Activated naive CD8-positive, alpha-beta T cell treated with anti-CD3 and anti-CD28 coated beads for 36 hours (primary cell): ENCODE measurements around the gene DPP6. TPM values are rescaled to one million over a fixed set of nuclear protein-coding genes. Genes with fewer than 3 reads are reported as not detected.

Experiments
- DNase-seq: peaks from one replicate; pipeline ENCODE4 v3.0.0; 2021
- H3K27ac Mint-ChIP-seq: one replicate; pipeline ENCODE4 v1.8.0; 2022; ENCODE audit warnings: mild to moderate bottlenecking, moderate library complexity, mixed read lengths
- H3K27me3 Mint-ChIP-seq: one replicate; pipeline ENCODE4 v1.8.0; 2022; ENCODE audit warnings: mild to moderate bottlenecking, mixed read lengths
- H3K36me3 Mint-ChIP-seq: one replicate; pipeline ENCODE4 v1.8.0; 2021; ENCODE audit warnings: mild to moderate bottlenecking, mixed read lengths
- H3K4me1 Mint-ChIP-seq: one replicate; pipeline ENCODE4 v1.8.0; 2021; ENCODE audit warnings: mixed read lengths
- H3K4me3 Mint-ChIP-seq: one replicate; pipeline ENCODE4 v1.8.0; 2022; ENCODE audit warnings: mild to moderate bottlenecking, moderate library complexity, mixed read lengths
- H3K9me3 Mint-ChIP-seq: one replicate; pipeline ENCODE4 v1.8.0; 2022; ENCODE audit warnings: mixed read lengths
- total RNA-seq, 2 experiments: library from RNA; stranded (reverse); gene quantifications; one replicate each; pipeline ENCODE4 v1.2.3, GENCODE V29; 2021

DPP6 gene
- total RNA-seq, 2 experiments from 2014 or later: not detected

DNA sequence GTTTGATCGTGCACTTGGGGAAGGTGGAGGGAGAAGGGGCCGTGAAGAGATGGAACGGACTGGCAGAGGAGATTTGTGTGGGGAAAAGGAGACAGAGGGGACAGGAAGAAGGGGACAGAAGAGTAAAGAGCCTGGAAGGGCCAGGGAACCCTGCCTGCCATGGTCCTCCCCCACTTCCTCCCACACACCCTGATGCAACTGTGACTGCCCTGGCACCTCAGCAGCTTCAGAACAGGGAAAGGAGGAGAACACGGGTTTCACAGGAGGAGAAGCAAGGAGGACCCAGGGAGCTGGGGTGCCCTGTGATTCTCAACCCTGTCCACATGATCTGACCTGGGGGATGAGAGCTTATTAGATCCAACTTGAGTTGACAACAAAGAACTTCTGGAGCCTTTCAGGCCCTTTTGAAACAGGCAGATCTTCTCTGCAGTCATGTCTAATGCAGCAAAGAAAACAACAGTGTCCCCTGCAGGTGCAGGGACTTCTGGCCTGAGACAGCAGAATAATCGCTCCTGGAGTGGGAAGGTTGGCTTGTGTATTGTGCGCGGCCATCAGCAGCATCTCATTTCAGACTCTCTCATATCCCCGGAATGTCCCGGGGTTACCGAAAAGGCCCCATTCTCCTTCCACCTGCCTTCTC lies 529.2 kb downstream of the DPP6 start:
- H3K4me1 Mint-ChIP-seq: no peaks in the 10 kb centered on the region
- no peaks in the 10 kb centered on the region for H3K36me3 Mint-ChIP-seq
- H3K27me3 Mint-ChIP-seq: peaks cover 3% of the 10 kb centered on the region
- DNase-seq: no peak
- H3K9me3 Mint-ChIP-seq: no peaks in the 10 kb centered on the region
- H3K27ac Mint-ChIP-seq: no peak overlapping the region
- no peak overlapping the region for H3K4me3 Mint-ChIP-seq

DNA sequence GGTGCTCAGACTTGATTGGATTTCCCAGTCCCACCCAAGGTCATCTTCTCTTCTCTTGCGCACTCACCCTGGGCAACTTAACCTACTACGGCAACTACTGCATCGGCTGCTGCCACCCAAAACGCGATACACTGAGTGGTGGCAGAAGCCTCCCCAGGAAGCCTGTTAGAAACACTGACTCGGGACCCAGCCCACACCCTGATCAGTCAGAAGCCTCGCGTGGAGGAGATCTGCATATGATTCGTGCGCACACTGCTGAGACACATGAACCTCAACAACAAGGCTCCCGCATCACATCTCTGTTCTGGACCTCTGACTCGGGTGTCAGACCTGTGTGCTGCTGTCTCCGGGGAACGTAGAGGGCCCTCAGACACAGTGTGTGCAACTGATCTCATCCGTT lies 531.3 kb downstream of the DPP6 start:
- H3K27me3 Mint-ChIP-seq: peaks cover 3% of the 10 kb centered on the region
- no peaks in the 10 kb centered on the region for H3K9me3 Mint-ChIP-seq
- H3K36me3 Mint-ChIP-seq: no peaks in the 10 kb centered on the region
- no peaks in the 10 kb centered on the region for H3K4me1 Mint-ChIP-seq
- H3K27ac Mint-ChIP-seq: no peak overlapping the region
- no peak for DNase-seq
- H3K4me3 Mint-ChIP-seq: no peak overlapping the region

DNA sequence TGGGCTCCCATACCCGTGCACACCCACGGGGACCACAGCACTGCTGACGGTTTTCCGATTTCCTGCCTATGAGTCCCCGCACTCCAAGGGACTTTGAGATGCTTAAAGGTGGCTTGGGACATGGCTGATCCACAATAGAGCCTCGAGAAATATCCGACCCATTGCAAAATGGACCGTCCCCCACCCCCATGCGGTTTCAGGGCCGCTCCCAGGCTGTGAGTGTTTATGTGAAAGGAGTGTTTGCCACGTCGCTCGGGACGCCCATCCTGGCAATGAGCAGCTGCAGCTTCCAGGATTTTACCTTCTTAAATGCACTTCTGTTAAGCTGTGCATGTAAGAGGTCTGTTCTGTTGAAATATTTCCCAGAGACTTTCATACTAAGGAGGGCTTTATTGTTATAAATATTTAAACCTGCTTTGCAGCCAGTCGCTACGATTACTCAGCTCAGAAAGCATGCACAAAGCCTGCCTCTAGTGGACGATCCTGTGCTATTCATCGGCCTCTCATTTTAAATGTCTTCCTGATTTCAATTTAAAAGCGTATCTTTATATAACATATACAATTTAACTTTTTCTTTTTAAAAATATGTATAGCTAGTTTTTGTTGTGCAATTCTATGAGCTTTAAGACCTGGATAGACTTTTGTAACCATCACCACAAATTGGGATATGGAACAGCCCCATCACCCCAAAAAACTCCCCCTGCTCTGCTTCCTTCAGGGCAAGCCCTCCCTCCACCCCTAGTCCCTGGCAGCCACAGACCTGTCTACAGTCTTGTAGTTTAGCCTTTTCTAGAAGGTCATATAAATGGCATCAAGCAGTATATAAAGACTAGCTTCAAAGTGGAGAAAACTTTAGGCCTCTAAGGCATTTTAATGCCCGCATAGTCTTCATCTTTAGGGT lies 532.4 kb downstream of the DPP6 start:
- Mint-ChIP-seq H3K9me3 (no peaks in the 10 kb centered on the region), H3K27ac (no peak overlapping the region), H3K36me3 (no peaks in the 10 kb centered on the region), H3K27me3 (peaks cover 3% of the 10 kb centered on the region), H3K4me1 (no peaks in the 10 kb centered on the region), H3K4me3 (no peak overlapping the region)
- DNase-seq: no peak

DNA sequence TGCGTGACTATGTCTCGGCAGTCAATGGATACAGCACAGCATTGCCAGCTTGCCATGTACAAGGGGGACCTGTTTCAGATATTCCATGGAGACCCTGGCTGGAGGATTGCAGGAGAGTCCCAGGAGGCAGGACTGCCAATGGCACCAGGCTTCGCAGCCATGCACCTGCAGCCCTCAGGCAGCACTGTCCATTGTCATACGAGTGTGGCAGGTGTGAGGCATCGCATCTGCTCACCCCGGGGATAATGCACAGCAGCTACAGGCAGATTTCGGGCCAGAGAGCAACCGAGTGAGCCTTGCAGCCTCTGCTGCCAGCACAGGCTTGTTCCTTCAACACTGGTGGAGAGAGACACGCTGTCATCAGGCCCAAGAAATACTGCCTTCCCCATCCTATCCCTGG lies 535.6 kb downstream of the DPP6 start:
- H3K27me3 Mint-ChIP-seq: peaks cover 4% of the 10 kb centered on the region
- no peak for DNase-seq
- H3K36me3 Mint-ChIP-seq: no peaks in the 10 kb centered on the region
- no peaks in the 10 kb centered on the region for H3K9me3 Mint-ChIP-seq
- no peak overlapping the region for H3K4me3 Mint-ChIP-seq
- no peaks in the 10 kb centered on the region for H3K4me1 Mint-ChIP-seq
- no peak overlapping the region for H3K27ac Mint-ChIP-seq

DNA sequence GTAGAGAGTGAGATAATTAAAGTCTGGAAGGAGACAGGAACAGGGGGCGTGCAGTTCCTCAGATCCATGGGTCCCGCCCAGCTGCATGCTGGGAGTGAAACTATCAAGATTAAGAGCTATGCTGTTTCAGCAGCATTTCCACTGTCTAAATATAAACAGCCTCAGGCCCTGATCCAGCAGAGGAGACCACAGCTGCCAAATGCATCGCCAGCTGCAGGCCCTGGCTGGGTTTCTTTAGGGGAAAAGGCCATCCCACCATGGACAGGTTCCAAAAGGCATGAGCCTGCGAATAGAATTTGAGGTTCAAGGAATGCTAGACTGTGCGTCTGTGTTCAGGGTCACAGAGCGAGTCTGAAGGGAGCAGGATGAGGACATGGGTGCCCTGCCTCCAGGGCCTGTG lies 539.3 kb downstream of the DPP6 start:
- H3K9me3 Mint-ChIP-seq: no peaks in the 10 kb centered on the region
- H3K4me3 Mint-ChIP-seq: no peak overlapping the region
- no peak for DNase-seq
- H3K36me3 Mint-ChIP-seq: no peaks in the 10 kb centered on the region
- no peak overlapping the region for H3K27ac Mint-ChIP-seq
- H3K4me1 Mint-ChIP-seq: no peaks in the 10 kb centered on the region
- peaks cover 4% of the 10 kb centered on the region for H3K27me3 Mint-ChIP-seq

DNA sequence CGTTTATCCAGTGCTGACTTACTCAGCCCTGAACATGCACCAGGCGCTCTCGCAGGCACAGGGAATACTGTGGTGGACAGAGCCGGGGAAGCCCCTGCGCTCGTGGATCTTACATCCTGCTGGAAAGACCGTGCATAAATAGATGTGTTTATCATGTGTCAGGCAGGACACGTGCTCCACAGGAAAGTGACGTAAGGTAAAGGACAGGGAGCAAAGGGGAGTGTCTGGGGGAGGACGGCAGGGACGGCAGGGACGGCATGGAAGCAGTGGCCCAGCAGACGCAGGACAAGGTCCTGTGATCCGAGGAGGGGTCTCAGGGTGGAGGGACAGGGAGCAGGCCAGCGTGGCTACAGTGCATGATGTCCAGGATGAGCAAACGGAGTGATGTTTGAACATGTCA lies 540.2 kb downstream of the DPP6 start:
- H3K4me3 Mint-ChIP-seq: no peak overlapping the region

DNA sequence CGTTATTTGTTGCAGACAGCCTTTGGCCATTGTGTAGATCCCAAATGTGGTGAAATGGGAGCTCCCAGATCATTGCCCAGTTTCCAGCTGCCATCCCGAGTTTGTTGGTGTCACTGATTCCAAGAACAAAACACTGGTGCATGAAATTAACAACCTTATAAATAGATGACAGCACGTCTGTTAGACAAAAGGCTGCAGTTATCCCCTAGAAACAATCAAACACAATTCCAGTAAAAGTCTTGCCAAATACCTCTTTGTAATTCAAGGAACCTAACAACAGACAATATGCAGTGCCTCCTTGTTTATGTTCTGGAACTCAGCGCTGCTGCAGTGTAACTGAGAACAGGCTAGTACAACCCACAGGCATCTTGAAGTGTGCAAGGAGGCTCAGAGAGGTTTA lies 546.2 kb downstream of the DPP6 start:
- no peak overlapping the region for H3K4me3 Mint-ChIP-seq
- no peak overlapping the region for H3K27ac Mint-ChIP-seq
- no peaks in the 10 kb centered on the region for H3K4me1 Mint-ChIP-seq
- H3K36me3 Mint-ChIP-seq: no peaks in the 10 kb centered on the region
- DNase-seq: no peak
- H3K27me3 Mint-ChIP-seq: no peaks in the 10 kb centered on the region
- no peaks in the 10 kb centered on the region for H3K9me3 Mint-ChIP-seq

More for the DNA sequence above, 540.2 kb downstream of the DPP6 start:
- H3K36me3 Mint-ChIP-seq: no peaks in the 10 kb centered on the region
- H3K9me3 Mint-ChIP-seq: no peaks in the 10 kb centered on the region
- no peak overlapping the region for H3K27ac Mint-ChIP-seq
- no peaks in the 10 kb centered on the region for H3K4me1 Mint-ChIP-seq
- peaks cover 4% of the 10 kb centered on the region for H3K27me3 Mint-ChIP-seq
- no peak for DNase-seq

DNA sequence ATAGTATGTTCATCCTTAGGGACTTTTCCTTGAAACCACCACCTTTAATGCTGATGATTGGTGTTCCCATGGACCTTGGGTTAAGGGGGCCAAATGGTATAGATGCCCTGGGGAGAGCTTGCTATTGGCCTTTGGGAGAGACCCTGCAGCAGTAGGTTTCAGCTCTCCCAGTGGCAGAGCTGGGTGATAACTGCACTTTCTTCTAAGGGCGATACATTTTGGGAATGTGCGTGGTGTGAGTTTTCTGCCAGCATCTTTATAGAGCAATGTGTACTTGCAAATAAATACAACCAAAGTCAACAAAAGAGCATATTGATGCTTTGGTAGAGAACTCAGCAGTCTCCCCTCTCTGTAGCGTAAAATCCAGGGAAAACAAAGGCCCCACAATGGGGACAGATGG lies 546.7 kb downstream of the DPP6 start:
- no peaks in the 10 kb centered on the region for H3K27me3 Mint-ChIP-seq
- H3K27ac Mint-ChIP-seq: no peak overlapping the region
- no peaks in the 10 kb centered on the region for H3K36me3 Mint-ChIP-seq
- H3K4me1 Mint-ChIP-seq: no peaks in the 10 kb centered on the region
- no peak overlapping the region for H3K4me3 Mint-ChIP-seq
- no peak for DNase-seq
- no peaks in the 10 kb centered on the region for H3K9me3 Mint-ChIP-seq

DNA sequence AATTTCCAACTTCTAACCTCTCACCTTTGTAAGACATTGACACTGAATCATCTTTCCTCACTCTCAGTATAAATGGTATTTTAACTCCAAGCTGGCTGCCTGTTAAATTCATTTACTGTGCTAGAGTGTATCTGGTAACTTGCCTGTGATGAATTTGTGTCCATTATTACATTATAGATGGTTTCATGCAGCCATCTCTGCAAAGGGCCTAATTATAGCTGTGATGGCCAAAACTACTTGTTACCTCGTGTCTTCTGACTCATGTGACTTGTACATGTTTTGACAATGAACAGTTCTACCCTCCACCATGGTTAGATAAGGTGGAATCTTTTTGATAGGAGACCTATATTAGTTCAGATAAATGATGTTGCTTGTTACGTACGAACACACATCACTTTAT lies 558.7 kb downstream of the DPP6 start:
- Mint-ChIP-seq H3K4me1 (no peaks in the 10 kb centered on the region), H3K4me3 (no peak overlapping the region), H3K9me3 (no peaks in the 10 kb centered on the region), H3K27ac (no peak overlapping the region), H3K27me3 (no peaks in the 10 kb centered on the region), H3K36me3 (no peaks in the 10 kb centered on the region)
- DNase-seq: no peak

DNA sequence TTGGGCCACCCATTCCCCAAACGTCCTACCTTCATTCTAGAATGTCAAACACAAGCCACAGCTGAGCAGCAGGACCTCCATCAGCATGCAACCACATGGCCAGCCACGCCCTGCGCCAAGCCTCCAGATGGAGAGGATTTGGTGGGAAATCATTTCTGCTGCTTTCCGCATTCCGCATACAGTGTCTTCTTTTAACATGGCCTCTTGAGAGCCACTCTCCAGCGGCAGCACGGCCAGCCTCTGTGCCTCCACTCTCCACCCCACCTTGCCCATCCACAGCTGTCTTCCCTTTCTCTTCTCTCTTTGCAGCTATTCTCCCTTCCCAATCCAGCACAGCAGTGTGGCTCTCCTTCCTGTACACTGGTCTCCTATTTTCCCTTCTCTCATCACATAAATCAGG lies 561.6 kb downstream of the DPP6 start:
- Mint-ChIP-seq H3K27ac (no peak overlapping the region), H3K36me3 (no peaks in the 10 kb centered on the region), H3K4me1 (no peaks in the 10 kb centered on the region), H3K4me3 (no peak overlapping the region), H3K27me3 (no peaks in the 10 kb centered on the region), H3K9me3 (no peaks in the 10 kb centered on the region)
- DNase-seq: no peak

DNA sequence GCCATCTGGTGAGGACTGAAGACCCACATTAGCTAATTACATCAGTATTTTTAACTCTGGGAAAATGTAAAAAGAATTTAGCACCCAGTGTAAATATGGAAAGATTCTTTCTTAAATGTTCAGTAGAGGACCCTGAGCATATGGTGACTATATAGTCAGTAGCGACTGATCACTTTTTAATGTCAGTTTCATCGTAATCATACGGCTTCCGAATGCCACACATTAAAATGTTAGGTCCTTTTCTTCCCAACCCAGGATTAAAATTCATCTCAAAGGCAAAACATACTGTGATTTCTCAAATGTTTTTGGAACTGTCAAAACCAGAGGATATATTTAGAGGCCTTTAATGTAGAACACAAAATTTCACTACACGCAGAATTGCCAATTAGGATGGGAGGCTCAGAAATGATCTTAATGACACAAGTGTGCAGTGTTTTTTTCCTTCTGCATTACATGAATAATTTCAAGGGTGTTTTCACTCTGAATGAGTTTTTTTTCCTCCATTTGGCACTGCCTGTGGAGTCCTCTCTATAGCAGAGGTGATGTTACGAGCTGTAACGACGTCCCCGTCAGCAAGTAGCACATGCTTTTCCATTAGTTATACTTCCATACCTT lies 568.0 kb downstream of the DPP6 start:
- no peak for DNase-seq
- Mint-ChIP-seq H3K4me3 (no peak overlapping the region), H3K9me3 (peaks cover 1% of the 10 kb centered on the region), H3K36me3 (no peaks in the 10 kb centered on the region), H3K27me3 (no peaks in the 10 kb centered on the region), H3K4me1 (no peaks in the 10 kb centered on the region), H3K27ac (no peak overlapping the region)

DNA sequence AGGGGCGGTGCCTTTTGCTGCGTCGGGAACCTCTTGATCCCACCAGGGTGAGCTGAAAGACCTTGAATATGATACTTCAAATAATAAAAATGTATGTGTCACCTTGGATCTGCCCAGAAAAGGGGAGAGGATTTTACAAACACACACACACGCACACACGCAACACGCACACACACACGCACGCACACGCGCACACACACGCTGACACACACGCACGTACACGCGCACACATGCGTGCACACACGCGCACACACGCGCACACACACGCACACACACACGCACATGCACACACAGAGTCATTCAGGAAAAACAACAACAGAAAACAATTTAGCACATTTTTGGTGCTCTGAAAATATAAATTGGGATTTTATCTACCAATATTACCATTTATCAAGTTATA lies 571.2 kb downstream of the DPP6 start:
- no peak overlapping the region for H3K27ac Mint-ChIP-seq
- no peak for DNase-seq
- H3K9me3 Mint-ChIP-seq: peaks cover 5% of the 10 kb centered on the region
- H3K4me1 Mint-ChIP-seq: no peaks in the 10 kb centered on the region
- H3K4me3 Mint-ChIP-seq: no peak overlapping the region
- H3K27me3 Mint-ChIP-seq: no peaks in the 10 kb centered on the region
- no peaks in the 10 kb centered on the region for H3K36me3 Mint-ChIP-seq

DNA sequence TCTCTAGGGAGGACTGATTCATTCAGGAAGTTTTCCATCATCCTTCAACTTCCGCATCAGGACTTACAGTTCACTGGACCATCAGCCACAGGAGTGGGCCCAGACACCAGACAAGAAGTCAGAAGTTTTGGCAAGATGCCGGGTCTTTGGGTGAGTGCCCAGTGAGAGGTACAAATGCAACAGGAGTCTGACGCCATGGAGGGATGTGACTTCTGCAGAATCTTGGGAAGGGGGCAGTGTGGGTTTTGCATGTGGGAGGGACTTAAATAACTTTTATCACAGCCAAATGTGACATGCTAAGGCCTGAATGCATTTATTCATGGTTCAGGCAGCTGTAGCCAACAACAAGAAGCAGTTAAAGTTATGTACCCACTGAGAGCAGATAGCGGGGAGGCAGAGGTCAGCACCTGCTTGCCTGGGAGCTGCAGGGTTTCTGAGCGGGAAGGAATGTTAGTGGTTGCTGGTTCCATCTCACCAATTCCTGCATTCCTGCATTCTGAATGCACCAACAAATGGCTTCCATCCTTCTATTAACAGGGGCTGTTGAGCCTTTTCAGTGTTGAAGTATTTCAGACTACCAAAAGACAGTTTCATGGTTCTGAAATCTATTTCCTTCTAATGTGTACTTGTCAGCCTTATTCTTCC lies 575.6 kb downstream of the DPP6 start:
- no peak for DNase-seq
- no peak overlapping the region for H3K4me3 Mint-ChIP-seq
- H3K4me1 Mint-ChIP-seq: no peaks in the 10 kb centered on the region
- peaks cover 4% of the 10 kb centered on the region for H3K9me3 Mint-ChIP-seq
- no peak overlapping the region for H3K27ac Mint-ChIP-seq
- H3K36me3 Mint-ChIP-seq: no peaks in the 10 kb centered on the region
- no peaks in the 10 kb centered on the region for H3K27me3 Mint-ChIP-seq

DNA sequence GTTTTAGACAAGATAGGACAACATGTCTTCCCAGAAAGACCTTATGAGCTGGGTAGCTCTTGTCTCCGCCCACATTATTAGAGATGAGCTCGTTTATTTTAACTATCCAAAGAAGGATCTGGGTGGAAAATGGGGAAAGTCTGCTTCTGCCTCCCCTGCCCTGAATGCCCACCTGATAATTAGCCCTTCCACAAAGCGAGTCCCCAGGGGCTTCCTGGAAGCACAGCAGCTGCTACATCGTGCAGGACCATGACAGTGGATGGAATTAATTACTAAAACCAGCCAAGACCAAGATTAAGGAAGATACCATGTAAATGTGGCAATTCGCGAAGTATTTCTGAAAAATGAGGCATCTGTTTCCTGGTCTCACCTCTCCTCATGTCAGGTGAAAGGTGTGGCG lies 576.4 kb downstream of the DPP6 start:
- Mint-ChIP-seq H3K27ac (no peak overlapping the region), H3K4me1 (no peaks in the 10 kb centered on the region), H3K9me3 (peaks cover 4% of the 10 kb centered on the region), H3K4me3 (no peak overlapping the region), H3K27me3 (no peaks in the 10 kb centered on the region), H3K36me3 (no peaks in the 10 kb centered on the region)
- no peak for DNase-seq

DNA sequence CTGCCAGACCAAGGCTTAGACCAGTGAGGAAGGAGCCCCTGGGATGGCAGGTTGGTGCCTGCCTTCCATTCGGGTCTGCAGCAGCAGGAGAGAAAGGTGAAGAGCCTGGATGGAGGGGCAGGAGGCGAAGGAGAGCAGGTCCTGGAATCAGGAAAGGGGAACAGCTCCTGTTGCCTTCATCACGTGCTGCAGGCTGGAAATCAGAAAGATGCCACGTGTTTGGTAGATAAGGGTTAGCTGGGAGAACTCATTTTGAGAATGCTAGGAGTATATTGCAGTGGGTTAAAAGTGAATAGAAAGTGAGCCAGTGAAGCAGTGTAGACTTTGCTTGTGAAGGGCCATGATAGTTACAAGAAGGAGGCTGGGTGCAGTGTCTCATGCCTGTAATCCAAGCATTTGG lies 579.0 kb downstream of the DPP6 start:
- no peaks in the 10 kb centered on the region for H3K27me3 Mint-ChIP-seq
- no peak overlapping the region for H3K4me3 Mint-ChIP-seq
- no peaks in the 10 kb centered on the region for H3K36me3 Mint-ChIP-seq
- no peaks in the 10 kb centered on the region for H3K4me1 Mint-ChIP-seq
- H3K9me3 Mint-ChIP-seq: peaks cover 8% of the 10 kb centered on the region
- DNase-seq: no peak
- no peak overlapping the region for H3K27ac Mint-ChIP-seq
